ENCODE measurements around the gene MORC4. TPM values are rescaled to one million over a fixed set of nuclear protein-coding genes. Genes with fewer than 3 reads are reported as not detected.
"Not testable (repeated sequence)": the region's sequence is repeated elsewhere in the genome, so short reads cannot be mapped to it uniquely, and the experiment has no call there.

The MORC4 gene
- polyA plus RNA-seq (ENCODE audit: insufficient read length in 3 of 3) = 10 to 100 TPM; 18.6 to 21.1 (median 20.1) TPM
- long read RNA-seq, donor 1, partial matches to known transcripts = 61 of 61 reads
- long read RNA-seq, donor 1, other reads (novel, unspliced or antisense) = 0 of 61 reads
- long read RNA-seq, donor 2, partial matches to known transcripts = 11 of 12 reads
- long read RNA-seq, donor 2, other reads (novel, unspliced or antisense) = 0 of 12 reads
- long read RNA-seq, donor 3, partial matches to known transcripts = 0 of 2 reads
- long read RNA-seq, donor 3, other reads (novel, unspliced or antisense) = 0 of 2 reads
- long read RNA-seq, donor 4 = 0 reads
- long read RNA-seq, donor 5, partial matches to known transcripts = 0 of 1 reads
- long read RNA-seq, donor 5, other reads (novel, unspliced or antisense) = 0 of 1 reads
- long read RNA-seq, donor 6, partial matches to known transcripts = 0 of 1 reads
- long read RNA-seq, donor 6, other reads (novel, unspliced or antisense) = 0 of 1 reads
- long read RNA-seq, donor 7, partial matches to known transcripts = 0 of 2 reads
- long read RNA-seq, donor 7, other reads (novel, unspliced or antisense) = 0 of 2 reads
- long read RNA-seq, donor 8, partial matches to known transcripts = 89 of 91 reads
- long read RNA-seq, donor 8, other reads (novel, unspliced or antisense) = 0 of 91 reads
- long read RNA-seq, donor 9, partial matches to known transcripts = 0 of 1 reads
- long read RNA-seq, donor 9, other reads (novel, unspliced or antisense) = 0 of 1 reads
- long read RNA-seq, donor 10, partial matches to known transcripts = 0 of 1 reads
- long read RNA-seq, donor 10, other reads (novel, unspliced or antisense) = 0 of 1 reads
- long read RNA-seq, donor 11, partial matches to known transcripts = 0 of 1 reads
- long read RNA-seq, donor 11, other reads (novel, unspliced or antisense) = 0 of 1 reads
- long read RNA-seq, donor 12, partial matches to known transcripts = 0 of 2 reads
- long read RNA-seq, donor 12, other reads (novel, unspliced or antisense) = 0 of 2 reads
- long read RNA-seq, donor 13, partial matches to known transcripts = 20 of 21 reads
- long read RNA-seq, donor 13, other reads (novel, unspliced or antisense) = 0 of 21 reads
- long read RNA-seq, donor 14, partial matches to known transcripts = 0 of 3 reads
- long read RNA-seq, donor 14, other reads (novel, unspliced or antisense) = 0 of 3 reads
- long read RNA-seq, donor 15 = 0 reads
- long read RNA-seq, donor 16, partial matches to known transcripts = 5 of 8 reads
- long read RNA-seq, donor 16, other reads (novel, unspliced or antisense) = 0 of 8 reads

DNA sequence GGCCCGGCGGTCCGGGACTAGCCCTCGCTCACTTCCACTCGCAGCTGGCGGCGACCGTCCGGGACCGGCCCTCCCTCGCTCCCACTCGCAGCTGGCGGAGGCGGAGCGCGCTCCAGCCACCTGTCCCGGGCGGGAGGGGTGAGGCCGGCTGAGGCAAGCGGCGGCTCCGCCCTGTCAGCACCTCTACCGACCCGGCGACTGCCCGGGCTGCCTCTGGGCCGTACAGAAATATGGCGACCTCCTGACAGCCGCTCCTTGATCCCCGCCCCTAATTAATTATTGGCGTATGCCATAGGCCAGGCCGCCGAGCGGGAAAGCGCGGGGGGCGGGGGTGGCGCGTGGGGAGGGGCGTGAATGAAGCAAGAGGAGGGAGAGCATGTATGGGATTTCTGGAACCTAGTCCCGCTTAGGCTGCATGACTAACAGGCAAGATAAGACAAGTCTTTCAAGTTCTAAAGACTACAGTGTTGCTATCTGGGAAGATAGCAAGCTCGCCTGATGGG, at the start of gene MORC4:
MORC4 (minus strand) TSS at position 200 of the 503 bp plus-strand sequence. CDS start 243 bp downstream, outside the sequence.
- DNase-seq (ENCODE audit: extremely low read depth in 1 of 11, low read depth in 9 of 11, low spot score in 4 of 11) = peak in 8 of 11 donors; percentile 27 to 67 (median 44)

DNA sequence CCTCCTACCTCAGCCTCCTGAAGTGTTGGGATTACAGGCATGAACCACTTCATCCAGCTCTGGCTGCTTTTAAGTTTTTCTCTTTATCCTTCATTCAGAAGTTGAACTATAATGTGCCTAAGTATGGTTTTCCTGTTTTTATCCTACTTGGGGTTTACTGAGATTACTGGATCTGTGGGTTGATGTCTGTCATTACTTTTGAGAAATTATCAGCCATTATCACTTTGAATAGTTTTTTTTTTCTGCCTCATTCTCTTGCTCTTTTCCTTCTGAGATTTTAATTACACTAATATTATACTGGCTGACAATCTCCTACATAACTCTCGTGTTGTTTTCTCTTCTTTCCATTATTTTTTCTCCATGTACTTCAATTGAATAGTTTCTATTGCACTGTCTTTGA, 47.6 kb upstream of the MORC4 start:
- no peak for DNase-seq (ENCODE audit: extremely low read depth in 1 of 11, low read depth in 9 of 11, low spot score in 4 of 11)

DNA sequence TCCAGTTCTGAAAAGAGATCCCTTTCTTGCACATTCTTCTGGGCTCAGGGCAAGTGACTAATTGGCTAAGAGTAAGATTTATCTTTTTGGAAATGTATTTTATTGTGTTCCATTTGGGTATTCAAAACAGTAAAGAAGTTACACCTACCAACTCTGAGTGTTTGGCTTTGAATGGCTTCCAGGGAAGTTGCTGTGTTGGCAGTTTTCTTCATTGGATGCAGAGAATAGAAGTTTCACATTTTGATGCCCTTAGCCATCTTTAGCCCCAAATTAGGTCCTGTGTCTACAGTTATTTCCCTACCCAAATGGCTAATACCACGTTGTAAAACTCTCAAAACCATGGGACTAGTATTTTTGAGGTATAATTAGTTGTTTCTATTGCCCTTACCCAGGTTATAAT, 29.7 kb upstream of the MORC4 start:
- DNase-seq (ENCODE audit: extremely low read depth in 1 of 11, low read depth in 9 of 11, low spot score in 4 of 11) = no peak

DNA sequence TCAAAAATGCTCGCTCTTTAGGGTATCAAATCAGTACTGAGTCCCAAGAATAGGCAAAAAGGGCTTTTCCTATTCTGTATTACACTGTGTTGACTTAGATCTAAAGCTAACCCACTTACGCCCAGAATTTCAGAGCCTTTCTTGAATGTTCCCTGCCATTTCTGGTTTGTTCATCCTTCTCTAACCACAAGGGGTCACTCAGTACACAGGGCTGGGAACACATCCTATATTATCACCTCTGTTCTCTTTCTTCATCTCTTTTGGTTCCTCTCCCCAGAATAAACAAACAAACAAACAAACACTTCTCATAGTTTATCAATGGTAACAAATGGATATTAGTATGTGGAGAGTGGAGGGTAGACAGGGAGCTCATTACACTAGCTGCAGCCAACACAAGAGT, 25.5 kb upstream of the MORC4 start:
- peak in 6 of 11 donors; percentile 2 to 18 (median 6) for DNase-seq (ENCODE audit: extremely low read depth in 1 of 11, low read depth in 9 of 11, low spot score in 4 of 11)

DNA sequence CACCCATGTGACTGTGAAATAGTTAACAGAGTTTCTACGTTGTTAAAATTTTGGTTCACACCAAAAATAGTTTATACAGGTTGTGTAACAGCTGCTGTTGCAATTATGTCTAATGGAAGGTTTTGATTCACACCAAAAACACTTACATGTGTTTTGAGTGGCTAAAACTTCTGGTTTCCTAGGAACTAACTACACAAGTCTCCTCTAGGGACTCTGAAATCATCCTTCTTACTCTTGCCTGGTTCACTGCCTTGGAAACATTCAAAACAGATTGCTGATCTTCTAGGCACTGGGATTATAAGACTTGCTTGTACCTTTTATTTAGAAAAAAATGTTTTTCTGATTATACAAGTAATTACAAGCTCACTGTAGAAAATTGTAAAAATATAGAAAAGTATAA, 14.9 kb upstream of the MORC4 start:
- DNase-seq (ENCODE audit: extremely low read depth in 1 of 11, low read depth in 9 of 11, low spot score in 4 of 11) = no peak

DNA sequence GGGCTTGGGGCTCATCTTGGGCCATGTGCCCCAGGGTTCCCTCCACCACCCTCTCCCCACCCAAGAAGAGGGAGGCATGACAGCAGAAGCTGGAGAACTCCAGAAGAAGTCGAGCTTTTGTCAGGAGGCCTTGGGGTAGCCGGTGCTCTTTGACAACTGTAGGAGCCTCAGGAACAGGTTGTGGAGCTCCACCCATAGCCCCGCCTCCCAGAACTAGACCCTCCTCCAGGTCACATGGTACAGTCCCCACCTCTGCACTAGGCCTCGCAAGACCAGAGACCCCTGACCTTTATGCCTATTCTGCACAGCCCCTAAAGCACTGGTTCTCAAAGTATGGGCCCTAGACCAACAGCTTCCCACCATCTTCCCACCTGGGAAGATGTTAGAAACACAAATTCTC, 8.0 kb upstream of the MORC4 start:
- DNase-seq (ENCODE audit: extremely low read depth in 1 of 11, low read depth in 9 of 11, low spot score in 4 of 11) = no peak

DNA sequence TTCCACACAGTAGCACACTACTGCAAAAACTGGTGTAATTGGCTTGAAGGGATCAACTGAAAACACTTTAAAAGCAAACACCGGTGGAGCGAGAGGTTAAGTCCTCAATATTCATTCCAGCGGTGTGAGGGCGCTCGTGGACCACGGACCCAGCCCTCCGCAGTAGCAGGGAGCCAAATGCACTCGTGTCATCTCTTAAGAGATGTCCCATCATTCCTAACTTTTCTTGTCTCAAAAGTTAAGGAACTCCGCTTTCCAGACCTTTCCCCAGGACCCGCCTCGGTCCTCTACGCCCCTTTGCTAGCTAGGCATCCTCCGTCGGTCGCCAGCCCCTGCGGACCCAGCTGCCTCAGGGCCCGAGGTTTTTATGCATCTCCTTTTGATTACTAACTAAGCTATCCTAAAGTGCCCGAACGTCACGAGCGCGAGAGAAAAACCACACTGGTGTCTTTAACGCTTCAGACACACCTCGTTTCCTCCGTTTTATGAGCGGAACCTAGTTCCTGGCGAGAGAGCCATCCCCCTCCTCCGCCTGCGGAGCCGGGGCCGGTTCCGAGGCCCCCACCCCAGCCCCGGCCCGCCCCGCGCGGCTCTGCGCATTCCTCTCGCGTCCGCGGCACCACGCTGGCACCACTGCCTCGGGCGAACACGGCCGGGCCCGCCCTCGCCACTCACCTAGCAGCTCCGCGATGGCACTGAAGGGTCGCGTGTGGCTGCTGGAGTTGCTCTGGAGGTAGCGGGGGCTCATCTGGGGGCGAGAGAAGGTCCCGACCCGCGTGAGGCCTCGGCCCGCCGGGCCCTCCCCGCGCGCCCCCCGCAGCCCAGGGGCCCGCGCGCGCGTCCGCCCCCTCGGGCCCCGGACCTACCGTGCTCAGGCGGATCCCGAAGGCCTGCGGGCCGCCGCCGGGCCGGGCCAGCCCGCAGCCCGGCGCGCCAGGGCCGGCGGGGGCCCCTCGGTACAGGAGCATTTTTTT, 723 bp downstream of the MORC4 start:
- DNase-seq (ENCODE audit: extremely low read depth in 1 of 11, low read depth in 9 of 11, low spot score in 4 of 11) = peak in 6 of 11 donors; percentile 19 to 35 (median 24)

DNA sequence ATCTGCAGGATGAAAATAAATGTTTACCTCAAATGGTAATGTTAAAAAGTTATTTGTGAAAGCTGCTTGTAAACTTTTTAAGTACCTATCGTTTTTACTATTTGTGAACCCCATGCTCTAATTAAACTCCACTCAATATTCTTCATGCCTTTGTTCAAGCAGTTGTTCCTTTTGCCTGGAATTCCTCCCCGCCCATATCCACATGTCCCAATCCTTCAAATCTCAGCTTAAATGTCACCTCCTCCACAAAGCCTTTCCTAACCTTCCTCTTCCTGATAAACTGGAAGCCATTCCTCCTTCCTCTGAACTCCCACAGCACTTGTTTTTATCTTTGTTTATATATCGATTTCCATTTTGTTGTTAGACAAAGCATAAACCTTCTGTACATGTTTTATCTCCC, 2.4 kb downstream of the MORC4 start:
- no peak for DNase-seq (ENCODE audit: extremely low read depth in 1 of 11, low read depth in 9 of 11, low spot score in 4 of 11)

DNA sequence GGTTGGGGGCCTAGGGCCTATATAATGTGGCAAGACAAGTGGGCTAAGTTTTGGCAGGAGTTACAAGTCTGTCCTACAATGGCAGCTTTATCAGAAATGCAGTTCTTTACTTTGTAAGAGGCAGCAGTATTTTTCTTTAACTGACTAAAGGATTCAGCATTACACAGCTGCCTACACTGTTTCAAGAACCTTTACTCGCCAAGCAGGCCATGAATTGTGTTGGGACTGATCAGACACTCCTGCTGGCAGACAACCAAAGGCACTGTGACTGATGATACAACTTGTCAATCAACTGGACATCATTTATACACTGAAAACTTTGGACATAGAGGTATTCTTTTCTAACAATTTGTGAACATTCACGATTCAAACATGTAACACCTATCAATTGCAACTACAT, 4.3 kb downstream of the MORC4 start:
- no peak for DNase-seq (ENCODE audit: extremely low read depth in 1 of 11, low read depth in 9 of 11, low spot score in 4 of 11)

DNA sequence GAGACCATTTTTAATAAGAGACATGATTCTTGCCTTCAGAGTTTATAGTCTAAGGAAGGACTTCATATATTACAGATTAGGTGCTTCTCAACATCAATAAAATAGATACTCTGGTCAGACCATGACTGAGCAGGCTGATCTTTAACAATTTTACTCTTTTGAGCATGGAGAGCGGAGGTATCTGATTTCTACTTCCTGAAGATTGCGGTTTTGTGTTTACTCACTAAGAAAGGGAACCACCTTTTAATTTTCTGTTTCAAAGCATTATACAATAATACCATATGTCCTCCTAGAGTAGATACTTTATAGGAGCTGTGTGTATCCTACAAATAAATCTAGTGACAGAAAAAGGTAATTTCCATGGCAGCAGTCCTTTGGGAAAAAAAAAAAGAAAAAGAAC, 12.5 kb downstream of the MORC4 start:
- no peak for DNase-seq (ENCODE audit: extremely low read depth in 1 of 11, low read depth in 9 of 11, low spot score in 4 of 11)

DNA sequence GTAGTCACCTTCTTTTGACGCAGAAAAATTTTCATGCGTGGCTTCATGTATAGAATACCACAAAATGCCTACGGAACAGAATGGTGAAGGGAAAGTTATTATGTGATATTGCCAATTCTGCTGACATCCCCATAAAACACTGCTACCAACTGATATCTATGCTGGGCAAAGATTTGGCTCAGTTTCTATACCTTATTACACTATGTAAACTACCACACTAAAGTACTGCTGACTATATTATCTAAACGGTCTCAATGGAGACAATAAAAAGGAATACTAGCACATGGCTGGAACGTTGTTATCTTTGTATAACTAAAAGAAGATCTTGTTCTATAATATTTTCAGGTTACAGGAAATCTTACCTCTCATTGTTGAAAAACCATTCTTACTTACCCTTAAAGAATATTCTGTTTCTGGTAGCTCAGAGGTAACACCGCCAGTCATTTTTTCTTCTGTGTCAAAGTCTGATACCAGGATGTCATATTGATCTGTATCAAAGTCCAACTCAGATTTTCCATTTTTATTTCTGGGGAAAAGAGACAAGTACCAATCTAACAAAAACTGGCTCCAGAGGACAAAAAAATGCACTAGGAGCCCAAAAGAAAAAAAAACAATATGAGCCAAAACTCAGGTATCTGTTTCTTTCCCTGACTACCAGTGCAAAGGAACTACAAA, 18.9 kb downstream of the MORC4 start:
- DNase-seq (ENCODE audit: extremely low read depth in 1 of 11, low read depth in 9 of 11, low spot score in 4 of 11) = no peak

DNA sequence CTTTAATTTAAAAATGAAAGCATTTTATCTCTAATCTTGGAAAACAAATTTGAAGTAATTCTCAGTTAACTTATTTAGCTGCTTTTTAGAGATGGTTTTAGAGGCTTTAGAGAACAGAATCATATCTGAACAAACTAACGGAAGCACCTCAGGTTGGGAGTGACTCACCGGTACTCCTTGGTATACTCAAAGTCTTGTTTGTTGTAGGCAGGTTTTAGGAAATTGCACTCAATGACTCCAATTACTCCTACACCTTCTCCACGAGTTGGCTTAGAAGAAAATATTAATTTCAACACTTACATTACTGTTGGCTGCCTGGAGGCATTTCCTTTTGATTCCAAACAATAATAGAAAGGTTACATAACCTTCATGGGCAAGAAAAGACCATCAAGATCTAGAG, 23.6 kb downstream of the MORC4 start:
- no peak for DNase-seq (ENCODE audit: extremely low read depth in 1 of 11, low read depth in 9 of 11, low spot score in 4 of 11)

DNA sequence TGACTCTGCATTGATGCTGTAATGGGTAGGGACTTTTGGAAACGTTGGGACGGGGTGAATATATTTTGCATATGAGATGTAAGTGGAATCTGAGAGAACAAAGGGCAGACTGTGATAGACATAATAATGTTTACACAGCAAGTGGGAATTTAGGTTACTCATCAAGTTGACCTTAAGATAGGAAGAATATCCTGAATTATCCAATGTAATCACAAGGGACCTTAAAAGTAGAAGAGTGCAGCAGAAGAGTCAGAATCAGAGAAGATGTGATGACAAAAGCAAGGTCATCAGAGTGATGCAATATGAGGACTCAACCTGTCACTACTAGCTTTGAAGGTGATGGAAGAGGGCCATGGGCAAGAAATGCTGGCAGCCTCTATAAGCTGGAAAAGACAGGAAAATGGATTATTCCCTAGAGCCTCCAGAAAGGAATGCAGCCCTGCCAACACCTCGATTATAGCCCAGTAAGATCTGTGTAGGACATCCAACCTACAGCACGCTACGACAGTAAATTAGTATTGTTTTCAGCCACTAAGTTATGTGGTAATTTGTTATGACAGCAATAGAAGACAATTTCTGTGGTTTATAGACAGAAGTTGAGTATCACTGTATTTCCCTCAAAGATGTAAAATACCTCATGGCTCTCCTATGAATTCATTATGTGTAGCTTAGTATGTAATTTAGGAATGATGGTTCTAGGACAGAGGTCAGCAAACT, 26.4 kb downstream of the MORC4 start:
- DNase-seq (ENCODE audit: extremely low read depth in 1 of 11, low read depth in 9 of 11, low spot score in 4 of 11) = no peak

DNA sequence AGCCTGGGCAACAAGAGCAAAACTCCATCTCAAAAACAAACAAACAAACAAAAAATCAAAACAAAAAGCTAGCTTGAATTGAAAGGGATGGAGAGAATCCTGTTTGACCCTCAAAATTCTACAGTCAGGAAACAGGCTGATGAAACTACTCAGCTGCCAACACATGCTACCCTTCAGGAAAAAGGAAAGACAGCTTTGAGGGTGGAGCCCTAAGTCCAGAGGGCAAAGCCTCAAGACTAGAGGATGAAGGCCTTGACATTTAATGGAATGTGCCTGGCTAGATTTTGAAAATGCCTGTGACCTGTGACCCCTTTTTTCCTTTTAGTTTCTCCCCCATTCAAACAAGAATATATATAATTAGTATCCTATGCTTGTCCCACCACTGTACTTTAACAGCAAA, 27.1 kb downstream of the MORC4 start:
- DNase-seq (ENCODE audit: extremely low read depth in 1 of 11, low read depth in 9 of 11, low spot score in 4 of 11) = no peak

DNA sequence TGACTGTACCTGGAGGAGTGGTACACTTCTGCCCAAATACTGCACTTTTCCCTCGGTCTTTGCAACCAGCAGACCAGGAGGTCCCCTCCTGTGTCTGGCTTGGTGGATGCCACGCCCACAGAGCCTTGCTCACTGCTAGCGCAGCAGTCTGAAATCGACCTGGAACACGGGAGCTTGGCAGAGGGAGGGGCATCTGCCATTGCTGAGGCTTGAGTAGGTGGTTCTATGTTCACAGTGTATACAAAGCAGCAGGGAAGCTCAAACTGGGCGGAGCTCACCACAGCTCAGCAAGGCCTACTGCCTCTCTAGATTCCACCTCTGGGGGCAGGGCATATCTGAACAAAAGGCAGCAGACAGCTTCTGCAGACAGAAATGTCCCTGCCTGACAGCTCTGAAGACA, 33.5 kb downstream of the MORC4 start:
- DNase-seq (ENCODE audit: extremely low read depth in 1 of 11, low read depth in 9 of 11, low spot score in 4 of 11) = not testable (repeated sequence)

DNA sequence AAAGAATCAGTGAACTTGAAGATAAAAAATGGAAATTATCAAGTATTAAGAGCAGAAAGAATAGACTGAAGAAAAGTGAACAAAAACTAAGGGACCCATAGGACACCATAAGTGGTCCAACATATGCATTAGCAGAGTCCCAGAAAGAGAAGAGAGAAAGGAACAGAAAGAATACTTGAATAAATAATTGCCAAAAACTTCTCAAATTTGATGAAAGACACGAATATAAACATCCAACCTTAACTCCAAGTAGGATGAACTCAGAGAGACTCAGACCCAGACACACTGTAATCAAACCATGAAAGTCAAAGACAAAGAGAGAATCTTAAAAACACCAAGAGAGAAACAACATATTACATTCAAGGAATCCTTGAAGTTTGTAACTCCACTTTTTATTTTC, 35.7 kb downstream of the MORC4 start:
- DNase-seq (ENCODE audit: extremely low read depth in 1 of 11, low read depth in 9 of 11, low spot score in 4 of 11) = no peak

DNA sequence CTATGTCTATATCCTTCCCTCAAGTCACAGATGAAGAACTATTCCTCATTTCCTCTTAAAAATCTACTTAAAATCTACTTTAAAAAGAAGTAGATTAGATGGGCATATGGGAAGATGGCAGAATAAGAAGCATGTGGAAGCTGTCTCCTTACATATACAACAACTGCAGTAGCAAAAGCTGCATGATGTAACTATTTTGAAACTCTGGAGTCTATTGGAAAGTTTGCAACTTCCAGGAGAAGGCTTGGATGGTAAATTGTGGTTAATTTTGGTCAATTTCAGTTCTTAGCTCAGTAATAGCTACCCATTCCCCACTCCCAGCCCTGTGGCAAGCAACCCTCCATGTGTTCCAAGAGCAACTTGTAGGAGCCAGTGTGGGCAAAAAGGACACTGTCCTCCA, 36.9 kb downstream of the MORC4 start:
- no peak for DNase-seq (ENCODE audit: extremely low read depth in 1 of 11, low read depth in 9 of 11, low spot score in 4 of 11)
